ENCODE data around the gene PSMG4.
"Not testable (repeated sequence)": the region's sequence is repeated elsewhere in the genome, so short reads cannot be mapped to it uniquely, and the experiment has no call there.

The PSMG4 gene

DNA sequence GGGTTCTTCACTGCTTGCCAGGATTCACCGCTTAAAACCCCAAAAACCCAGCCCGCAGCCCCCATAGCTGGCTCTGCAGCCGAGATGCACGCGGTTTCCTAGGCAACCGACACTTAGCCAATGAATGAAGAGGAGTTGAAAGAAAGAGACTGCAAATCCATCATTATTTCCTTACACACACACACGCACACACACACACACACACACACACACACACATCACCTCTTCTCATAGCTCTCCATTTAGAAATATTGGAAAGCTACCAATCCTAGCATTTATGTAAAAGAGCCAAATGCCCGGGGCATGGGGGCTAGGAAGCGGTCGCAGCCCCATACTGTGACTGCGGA lies 27.9 kb upstream of the PSMG4 start:
- DNase-seq, result no peak

DNA sequence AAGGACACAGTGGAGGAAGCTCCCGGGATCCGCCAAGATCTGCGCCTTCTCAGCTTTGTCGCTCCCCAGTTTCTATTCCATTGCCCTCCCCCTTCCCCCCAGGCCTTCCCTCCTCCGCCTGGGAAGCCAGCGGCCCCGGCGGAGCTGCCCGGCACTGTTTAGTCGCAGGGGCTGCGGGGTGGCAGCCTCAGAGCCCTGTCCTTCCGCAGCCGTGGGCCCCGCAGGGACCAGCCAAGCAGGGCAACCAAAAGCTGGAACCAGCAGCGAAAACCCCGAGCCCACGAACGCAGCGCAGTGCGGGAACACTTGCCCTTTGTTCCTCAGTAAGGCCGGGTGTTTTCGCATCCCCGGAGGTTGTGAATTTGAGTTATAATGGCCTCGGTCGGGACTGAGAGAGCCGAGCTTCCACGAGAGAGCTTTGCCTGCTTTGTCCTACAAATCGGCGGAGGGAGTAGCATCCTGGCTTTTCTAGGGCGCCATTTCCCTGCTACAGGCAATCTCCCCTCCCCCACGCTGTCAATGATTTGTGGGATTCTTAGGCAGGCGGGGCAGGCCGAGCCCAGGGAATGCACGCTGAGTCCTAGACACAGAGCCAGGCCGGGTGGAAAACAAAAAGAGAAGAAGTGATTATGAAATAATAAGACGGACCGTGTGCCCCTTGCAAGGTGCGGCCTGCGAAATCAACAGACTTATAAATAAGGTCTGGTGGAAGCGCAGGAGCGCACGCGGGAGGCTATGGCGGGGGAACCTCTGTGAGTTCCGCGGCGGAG lies 27.3 kb upstream of the PSMG4 start:
- no peak for DNase-seq

DNA sequence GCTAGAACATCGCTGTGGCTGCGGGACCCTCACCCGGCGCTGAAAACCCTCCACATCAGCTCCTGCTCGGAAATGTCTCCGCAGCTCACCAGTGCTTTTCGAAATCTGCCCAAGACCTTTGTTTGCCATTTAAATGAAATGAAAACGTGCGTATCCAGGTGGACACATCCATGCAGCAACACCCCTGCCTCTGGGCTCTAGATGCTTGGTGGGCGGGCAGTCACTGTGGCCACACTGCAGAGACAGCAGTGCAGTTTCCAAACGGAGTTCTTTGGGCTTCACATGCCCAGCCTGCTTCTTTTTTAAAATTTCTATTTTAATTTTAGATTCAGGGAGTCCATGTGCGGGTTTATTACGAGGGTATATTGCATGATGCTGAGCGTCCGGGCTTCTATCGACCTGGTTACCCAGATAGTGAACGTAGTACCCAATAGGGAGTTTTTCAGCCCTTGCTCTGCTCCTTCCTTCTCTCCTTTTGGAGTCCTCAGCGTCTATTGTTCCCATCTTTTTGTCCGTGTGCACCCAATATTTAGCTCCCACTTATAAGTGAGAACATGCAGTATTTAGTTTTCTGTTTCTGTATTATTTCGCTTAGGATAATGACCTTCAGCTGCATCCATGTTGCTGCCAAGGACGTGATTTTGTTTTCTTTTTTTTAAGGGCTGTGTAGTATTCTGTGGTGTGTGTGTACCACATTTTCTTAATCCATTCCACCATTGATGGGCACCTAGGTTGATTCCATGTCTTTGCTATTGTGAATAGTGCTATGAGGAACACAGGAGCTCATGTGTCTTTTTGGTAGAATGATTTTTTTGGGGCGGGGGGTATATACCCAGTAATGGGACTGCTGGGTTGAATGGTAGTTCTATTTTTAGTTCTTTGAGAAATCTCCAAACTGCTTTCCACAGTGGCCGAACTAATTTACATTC lies 26.5 kb upstream of the PSMG4 start:
- DNase-seq, result no peak

DNA sequence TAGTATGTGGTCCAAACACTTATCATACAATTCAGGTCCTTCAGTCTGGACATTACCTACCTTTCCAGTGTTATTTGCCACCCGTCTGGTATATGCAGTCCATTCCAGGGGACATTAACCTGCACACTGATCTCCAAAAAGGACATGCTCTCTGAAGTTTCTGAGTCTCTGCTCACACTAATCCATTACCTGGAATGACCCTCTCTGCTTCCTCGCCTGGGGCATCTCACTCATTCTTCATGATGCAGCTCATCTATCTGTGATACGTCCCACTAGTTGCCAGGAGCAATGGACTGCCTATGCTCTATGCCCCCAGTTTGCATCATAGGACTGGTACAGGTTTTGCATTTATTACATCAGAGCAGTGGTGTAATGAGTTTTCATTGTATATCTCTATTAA lies 25.4 kb upstream of the PSMG4 start:
- DNase-seq, result no peak

DNA sequence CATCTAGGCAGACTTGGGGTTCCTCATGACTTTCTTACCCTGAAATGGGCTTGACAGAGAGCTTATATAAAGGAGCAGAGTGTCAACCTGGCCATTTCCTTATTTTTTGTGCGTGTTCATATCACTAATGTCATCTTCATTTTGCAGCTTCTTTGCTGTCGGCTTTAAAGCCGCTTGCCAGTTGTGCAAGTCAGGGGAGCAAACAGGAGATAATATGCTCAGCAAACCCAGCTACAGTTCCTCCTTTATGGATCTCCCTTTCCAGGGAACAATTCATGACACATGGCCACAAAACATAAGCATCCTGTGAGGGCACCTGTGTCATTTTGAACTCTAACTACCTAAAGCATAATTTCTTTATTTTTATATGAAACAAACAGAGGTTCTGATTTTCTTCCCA lies 24.8 kb upstream of the PSMG4 start:
- no peak for DNase-seq

DNA sequence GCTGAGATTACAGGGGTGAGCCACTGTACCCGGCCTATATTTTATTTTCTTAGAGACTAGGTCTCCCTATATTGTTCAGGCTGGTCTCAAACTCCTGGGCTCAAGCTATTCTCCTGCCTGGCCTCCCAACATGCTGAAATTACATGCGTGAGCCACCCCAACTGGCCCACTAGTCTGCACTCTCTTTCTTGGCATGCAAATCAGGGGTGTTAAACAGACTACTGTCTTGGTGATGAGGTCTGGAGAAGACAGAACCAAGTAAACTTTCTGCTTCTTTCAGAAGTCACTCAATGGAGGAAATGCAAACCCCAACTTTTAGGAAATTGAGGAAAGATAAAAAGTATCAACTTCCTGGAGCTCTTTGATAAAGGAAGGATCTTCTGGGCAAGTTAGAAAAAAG lies 23.3 kb upstream of the PSMG4 start:
- no peak for DNase-seq

DNA sequence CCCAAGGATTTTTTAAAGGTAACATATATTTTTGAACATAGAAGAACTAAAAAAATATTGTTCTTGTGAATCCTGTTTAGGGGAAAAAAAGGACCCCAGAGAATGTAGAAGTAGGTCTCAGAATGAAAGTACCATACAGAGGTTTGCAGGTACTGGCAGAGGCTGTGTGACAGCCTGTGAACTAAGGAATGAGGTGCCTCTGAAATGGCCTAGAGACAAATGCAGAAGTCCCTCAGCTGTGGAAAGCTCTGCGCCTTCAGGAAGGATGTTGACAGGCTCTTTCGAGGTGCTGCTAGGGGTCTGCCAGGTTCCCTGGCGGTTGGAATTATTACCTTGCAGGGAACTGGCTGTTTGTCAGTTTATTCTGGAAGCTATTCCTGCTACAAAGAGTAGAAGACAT lies 22.7 kb upstream of the PSMG4 start:
- DNase-seq, result no peak

DNA sequence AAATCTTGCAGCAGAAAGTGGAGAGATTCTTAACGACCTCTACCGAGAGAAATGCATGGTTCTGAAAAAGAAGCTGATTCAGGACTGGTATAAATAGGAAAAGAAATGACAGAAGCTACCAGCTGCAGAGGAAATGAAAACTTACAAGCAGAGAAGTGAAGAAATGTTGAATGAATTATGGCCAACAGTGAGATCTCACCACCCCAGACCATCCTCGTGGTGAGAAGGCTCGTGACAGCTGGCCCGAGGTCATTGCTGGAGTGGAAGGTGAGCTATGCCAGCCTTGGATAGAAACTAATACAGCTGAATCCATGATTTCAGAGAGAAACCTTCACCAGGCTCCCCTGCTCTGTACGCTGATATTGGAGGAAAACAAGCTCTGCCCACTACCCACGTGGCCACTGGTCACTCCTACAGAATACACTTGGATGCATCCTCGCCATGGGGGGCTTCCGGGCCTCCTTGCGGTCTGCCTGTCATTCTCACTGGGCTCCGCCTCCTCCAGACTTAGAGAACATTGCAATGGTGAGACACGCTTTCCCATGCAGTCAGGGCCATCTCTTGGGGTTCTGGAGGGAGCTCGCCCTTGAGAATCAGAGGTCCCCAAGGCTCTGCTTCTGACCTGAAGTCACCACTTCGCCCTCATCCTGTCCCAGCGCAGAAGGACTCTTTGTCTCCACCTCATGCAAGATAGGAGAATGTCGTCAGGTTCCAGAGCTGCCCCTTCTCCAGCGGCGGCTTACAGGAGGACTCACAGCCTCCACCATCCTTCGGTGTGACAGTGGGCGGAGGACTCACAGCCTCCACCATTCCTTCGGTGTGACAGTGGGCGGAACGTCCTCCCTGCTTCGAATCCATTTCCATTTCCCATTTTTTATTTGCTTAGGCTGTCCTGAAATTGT lies 20.7 kb upstream of the PSMG4 start:
- DNase-seq, result no peak

DNA sequence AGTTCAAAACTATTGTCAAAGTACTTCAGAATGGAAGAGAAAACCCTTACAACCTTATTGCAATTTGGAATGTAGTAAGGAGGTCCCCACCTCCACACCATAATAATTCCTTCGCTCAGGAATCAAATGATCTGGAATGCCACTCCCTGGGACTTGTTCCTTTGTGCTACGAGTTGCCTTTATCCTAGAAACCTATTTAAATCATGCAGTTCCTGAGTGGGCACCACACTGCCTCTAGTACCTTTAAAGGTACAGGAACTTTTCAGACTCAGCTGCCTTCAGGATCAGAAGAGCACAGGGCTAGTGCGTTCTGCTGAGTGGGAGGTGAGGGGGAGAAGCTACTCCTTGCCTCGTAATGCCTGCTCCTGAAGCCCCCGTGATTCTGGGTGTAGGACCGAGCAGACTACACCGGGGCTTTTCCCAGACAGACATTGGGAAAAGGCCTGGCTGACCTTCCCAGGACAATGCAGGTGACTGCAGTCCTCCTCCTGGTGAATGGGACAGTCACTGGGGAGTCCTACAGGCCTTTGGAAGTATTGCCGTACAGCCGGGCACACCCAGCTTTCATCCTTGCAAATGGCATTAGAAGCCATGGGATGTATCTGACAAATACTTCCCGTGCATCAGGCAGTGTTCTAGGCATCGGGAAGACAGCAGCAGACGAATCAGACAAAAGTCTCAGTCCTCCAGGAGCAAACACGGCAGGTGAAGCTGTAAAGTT lies 19.5 kb upstream of the PSMG4 start:
- DNase-seq, result no peak

DNA sequence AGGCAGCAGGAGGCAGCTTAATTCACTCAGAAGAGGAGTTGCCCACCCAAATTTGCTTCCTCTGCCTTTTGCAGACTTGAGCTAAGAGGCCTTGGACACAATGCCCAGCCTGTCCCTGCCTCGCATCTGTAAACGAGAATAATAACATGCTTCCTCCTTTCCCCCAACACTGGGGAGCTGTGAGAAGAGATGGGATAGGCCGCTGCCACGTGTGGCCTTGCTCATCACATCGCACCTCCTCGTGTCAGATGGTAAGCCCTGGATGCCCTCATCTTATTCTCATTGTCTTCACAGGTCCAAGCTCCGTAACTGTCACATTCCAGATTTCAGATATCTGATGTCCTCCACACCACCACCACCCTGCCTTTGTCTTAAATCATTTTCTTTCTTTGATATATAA lies 18.2 kb upstream of the PSMG4 start:
- DNase-seq, result no peak

DNA sequence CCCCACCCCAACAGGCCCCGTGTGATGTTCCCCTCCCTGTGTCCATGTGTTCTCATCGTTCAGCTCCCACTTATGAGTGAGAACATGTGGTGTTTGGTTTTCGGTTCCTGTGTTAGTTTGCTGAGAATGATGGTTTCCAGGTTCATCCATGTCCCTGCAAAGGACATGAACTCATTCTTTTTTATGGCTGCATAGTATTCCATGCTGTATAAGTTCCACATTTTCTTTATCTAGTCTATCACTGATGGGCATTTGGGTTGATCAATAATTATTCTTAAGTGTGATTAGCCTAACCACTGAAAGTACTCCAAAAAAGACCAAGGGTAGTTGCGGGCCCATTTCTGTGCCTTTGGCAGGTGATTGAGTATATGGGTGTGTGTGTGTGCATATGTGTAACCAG lies 17.0 kb upstream of the PSMG4 start:
- not testable (repeated sequence) for DNase-seq

DNA sequence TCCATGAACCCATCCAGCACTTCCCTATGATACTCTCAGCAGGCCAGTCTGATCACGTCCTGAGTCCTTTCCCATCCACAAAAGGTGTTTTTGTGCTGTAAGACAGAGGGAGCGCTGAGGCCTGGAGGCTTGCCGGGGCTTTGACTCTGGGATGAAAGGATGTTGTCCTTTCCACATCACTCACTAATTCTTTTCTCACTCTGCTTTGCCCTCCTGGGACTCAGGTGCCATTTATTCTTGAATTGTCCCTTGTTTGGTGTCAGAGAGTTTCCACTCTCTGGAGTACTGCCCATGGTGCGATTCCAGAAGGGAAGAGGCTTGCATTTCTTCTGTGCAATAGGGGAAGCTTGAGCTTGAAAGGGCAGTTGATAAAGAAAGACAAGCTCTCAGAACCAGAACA lies 16.0 kb upstream of the PSMG4 start:
- no peak for DNase-seq

DNA sequence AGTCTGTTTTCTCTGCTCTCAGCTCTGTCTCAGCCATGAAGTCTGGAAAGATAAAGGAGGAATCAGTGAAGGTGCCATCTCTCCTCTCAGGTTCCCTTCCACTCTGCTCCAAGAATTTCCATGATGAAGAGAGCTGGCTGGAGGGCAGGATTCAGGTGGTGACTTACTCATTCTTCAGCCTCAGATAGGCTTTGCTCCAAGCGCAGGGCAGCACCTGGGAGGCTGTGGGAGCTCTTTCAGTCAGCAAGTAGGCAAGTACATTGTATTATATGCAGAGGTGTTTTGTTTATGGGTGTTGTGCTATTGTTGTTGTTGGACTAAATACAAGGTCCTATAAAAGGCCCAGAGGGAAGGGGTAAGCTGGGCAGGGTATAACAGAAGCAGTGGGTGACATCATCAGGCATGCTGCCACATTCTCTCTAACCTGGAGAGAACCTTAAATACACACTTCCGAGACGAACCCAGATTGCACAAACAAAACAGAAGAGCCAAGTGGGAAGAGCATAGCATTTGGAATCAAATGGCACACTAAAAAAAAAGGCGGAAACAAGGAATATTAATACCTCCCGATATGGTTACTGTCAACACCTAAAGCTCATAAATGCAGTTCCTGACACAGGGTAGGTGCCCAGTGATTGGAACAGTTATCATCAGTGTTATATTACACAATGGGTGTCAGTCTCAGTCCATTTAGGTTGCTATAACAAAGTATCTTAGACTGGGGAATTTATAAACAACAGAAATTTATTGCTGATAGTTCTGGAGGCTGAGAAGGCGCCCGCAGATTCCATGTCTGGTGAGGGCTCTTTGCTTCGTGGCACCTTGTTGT lies 14.5 kb upstream of the PSMG4 start:
- no peak for DNase-seq

DNA sequence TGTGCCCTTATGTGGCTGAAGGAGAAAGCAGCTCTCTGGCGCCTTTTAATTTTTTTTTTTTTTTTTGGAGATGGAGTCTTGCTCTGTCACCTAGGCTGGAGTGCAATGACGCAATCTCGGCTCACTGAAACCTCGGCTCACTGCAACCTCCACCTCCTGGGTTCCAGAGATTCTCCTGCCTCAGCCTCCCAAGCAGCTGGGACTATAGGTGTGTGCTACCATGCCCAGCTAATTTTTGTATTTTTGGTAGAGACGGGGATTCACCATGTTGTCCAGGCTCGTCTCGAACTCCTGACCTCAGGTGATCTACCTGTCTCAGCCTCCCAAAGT lies 13.9 kb upstream of the PSMG4 start:
- DNase-seq, result not testable (repeated sequence)

DNA sequence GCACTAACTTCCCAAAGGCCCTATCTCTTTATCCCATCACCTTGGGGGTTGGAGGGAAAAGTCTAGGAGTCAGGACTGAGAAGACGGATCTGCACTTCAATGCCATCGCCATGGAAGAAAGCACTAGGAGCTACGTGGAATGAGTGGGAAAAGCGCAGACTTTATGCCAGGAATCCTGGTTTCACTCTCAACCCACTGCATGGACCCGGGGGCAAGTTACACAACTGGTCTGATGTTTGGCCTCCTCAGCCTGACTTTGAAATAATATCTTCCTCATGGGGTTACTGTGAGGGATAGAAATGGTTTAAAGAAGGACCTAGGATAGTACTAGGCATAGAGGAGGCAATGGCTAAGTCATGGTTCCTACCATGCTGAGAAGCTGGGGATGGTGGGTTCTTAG lies 13.5 kb upstream of the PSMG4 start:
- DNase-seq, result no peak

DNA sequence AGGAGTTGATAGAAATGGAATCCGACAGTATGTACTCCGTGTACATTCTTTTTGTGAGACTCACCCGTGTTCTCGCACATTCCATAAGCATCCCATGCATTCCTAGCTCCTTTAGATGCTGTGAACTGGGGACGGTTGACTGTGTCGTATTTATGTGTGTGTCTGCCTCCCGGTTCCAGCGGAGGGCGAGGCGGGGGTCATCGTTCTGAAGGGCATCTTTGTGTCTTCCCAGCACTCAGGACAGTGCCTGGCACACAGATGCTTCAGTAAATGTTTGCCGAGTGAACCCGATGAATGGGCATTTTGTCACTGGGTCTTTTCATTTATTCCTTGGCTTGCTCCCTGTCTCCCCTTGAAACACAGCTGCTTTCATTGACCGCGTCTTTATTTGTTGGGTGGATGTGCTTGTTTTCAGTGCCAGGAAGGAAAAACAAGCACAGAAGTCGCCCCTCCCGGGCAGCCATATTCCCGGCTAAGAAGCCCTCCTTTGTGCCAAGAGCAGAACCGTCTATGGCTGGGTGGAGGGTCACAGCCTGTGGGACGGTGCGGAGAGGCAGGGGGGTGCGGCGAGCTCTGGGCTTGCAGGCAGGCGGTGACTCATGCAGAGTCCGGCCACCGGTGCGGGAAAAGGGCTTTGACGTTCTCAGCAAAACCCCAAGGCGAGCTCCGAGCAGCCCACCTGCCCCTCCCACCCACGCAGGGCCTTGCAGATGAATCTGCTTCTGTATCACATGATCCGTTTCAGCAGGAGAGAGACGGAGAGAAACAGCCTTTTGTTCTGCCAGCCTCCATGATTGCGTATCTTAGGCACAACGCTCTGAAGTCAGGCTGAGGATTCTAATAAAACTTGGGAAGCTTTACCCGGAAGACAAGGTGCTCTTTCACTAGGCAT lies 11.2 kb upstream of the PSMG4 start:
- DNase-seq, result no peak

DNA sequence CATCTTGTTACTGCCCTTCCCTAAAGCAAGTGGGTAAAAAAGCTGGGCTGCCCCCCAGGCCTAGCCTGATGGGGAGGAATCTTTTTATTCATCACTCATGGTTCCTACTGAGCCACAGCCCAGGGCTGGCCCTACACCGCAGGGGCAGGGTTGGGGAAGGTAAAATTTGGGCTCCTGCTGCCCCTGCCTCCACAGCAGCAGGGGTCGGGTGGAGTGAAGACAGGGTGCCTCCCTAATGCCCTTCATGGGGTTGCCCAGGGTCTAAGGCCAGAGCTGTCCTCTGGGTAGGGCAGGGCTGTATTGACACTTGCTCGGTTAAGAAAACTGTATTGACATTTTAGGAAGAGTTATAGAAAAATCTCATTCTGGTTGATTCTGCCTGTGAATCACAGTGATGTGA lies 8.9 kb upstream of the PSMG4 start:
- no peak for DNase-seq

DNA sequence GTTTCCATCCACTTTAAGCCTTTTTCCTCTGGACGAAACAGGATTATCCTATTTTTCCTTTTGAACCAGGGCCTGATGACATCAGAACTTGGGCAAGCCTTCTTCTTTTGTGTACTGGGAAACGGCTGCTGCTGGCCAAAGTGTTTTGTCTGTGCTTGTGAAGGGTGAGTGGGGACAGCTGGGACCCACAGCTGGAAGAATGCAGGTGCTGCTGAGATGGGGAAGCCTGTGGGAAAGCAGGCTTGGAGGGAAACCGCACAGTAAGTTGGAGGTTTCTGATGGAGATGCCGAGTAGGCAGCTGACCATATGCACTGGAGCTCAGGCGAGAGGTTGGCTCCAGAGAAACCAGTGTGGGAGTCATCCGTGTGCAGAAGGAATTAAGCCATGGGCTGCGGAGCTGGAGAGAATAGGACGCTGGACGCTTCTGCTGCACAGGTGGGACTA lies 8.5 kb upstream of the PSMG4 start:
- no peak for DNase-seq

DNA sequence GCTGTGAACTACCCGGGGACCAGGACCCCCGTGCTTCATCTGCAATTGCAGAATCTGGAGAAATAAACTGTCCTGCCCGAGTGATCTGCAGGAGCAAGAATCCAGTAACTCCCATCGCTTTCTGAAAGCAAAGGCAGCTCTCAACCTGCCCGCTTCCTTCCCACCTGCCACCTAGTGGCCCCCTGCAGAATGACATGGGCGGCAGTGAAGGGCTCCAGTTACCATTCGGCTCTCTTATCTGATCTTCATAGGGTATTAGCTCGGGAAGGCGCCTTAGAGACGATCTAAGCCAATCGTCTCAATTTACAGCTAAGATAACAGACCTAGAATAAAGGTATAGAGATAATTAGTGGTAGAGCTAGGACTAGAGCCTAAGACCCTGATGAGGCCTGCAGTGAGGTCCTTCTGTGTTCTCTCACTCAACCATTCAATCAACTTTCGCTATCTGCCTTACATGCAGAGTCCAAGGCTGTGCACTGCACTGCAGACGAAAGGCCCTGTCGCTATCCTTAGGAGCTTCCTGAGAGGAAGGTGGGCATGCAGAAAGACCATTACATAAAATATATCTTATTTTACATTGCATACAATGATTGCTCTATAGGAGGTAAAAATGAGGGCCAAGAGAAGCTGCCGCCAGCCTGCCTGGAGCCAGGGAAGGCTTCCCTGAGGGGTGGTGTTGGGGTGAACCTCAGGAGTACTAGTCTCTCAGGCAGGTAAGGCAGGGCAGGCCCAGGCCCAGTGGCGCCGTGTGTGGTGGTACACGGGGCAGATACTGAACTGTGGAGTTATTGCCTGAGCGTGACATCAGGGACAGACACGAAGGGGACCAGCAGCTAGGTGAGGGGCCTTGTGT lies 7.1 kb upstream of the PSMG4 start:
- peak; percentile 85 for DNase-seq

DNA sequence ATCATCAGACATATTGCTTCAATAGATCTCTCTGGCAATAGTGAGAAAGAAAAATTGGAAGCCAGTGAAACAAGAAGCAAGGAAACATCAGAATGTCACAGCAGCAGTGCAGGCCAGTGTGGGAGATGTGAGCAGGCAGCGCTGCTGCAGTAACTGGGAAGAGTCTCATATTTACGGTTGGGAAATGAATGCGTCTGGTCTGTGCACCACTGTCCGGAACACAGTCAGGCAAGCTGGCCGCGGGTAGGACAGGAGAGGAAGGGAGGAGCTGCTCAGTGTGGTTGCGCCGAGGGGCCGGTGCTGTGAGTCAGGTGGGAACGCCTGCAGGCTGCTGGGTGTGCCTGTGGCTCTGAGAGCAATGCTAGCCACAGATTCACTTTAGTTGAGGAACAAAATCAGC lies 6.4 kb upstream of the PSMG4 start:
- DNase-seq, result no peak
